ENCODE results near the gene URAD.

The URAD gene

DNA sequence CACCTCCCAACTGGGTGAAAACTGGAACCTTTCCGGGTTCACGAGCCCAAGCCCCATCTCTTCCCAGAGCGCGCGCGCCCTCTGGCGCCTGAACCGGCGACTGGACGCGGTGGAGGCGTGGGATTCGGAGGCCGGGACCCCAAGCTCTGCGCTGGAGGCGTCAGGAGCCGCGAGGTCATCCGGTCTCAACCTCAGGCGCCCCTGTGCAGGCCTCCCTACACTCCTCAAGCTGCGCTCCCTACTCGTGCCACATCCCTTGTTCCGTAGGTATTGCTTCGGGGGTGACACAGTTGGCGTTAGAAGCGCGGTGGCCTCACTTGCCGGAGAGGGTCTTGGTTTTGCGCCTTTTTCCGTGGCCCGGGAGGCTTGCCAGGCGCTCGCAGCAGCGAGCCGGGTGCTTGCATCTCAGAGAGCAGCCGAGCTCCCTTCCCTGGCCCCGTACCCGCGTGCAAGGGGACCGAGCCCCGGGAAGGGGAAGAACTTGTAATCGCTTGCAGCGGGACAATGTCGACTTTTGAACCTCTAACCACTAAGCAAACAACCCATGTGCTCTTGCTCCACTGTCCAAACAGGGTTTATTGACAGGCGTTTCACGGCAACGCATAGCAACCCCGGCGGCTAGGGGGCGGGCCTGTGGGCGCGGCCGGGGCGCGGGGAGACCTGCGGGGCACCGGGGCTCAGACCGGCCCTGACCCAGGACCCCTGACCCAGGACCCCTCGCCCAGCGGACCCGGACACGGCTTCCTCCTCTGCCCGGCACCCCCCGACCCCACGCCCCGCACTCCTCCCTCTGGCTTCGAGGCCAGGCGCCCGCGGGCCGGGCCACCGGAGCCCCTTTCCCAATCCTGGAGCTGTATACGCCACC lies 27.9 kb downstream of the URAD start:
- H3K4me3 ChIP-seq (ENCODE audit: low read depth, low read length), result no peak overlapping the region

DNA sequence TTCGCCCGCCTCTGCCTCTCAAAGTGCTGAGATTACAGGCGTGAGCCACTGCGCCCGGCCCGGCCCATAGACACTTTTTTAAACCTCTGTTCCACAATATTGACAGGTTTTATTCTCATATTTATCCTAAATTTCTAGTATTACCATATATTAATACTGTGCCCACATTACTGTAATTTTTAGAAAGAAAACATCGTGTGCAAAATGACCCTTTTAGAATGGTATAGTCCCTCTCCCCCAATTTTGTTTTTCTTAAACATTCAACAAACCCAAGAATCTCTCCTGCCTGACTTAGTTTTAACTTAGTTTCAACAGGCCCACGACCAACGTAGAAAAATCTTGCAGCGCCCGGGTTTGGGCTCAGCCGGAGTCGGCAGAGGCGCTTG lies 28.5 kb downstream of the URAD start:
- no peak overlapping the region for H3K4me3 ChIP-seq (ENCODE audit: low read depth, low read length)

DNA sequence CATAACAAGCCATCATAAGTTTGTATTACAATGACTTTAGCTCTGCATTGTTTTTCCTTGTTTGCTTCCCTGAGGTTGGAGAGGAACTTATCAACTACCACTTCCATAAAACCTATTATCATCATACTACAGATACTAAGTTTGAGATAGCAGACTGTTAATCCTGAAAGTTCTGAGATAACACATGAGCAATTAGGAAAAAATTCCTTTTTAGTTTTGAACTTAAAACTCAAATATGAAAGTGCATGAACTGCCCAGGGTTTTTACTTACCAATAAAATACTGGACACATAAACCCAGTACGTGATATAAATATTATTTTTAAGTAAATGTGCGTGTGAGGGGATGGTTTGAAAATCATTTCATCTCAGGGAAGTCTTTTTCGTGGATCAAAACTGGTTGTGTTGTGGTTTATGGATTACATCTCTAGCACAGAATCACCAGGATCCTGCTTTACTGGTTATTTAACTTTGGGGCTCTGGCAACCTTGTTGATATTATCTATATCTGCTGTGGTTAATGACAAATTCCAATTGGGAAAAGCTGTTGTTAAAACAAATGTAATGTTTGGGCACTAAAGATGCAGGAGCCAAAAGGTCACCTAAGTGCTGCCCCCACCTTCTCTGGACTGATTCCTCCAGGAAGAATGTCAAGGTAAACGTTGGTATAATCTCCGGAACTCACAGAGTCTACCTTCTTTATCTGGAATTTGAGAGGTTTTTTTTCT lies 31.8 kb downstream of the URAD start:
- no peak overlapping the region for H3K4me3 ChIP-seq (ENCODE audit: low read depth, low read length)

DNA sequence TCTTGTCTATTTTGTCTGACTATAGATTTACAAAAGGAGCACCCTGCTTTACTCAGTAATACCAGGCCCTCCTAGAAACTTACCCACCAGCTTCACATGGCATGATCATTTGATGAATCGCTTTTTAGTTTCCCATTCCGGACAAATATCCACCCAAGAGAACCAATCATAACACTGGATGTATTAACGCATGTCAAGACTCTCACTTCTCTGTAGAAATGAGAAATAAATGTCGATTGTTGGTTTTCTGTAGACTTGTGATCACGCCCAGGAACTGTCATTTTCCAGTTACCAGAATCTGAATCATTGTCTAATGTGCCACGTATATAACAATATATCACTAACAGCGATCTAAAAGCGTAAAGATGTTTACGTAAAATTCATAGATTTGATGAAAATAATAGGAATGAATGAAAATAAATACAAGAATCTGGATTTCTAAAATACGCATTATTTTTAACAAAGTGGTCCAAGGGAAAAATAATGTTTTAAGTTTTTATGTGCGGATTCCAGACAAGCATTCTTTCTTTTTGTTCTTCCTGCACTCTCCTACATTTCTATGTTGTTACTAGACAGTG lies 33.4 kb downstream of the URAD start:
- no peak overlapping the region for H3K4me3 ChIP-seq (ENCODE audit: low read depth, low read length)

DNA sequence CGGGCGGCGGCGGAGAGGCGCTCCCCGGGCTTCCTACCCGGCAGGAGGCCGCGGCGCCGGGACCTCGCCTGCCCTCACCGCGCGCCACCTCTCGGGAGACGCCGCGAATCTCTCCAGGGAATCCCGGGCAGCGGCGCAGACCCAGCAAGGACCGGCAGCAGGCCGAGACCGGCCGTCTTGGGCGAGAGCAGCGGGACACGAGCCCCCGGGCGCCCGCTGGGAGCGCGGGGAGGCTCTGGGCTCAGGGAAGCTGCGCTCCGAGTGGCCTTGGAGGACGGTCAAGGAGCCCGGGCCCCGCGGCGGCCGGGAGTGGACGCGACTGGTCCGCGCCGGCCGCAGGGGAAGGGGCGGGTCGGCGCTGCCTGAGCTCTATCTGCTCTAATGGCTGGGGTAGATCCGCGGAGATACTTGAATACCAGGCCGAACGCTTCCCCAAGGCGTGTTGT lies 34.1 kb downstream of the URAD start:
- H3K4me3 ChIP-seq (ENCODE audit: low read depth, low read length), result no peak overlapping the region

DNA sequence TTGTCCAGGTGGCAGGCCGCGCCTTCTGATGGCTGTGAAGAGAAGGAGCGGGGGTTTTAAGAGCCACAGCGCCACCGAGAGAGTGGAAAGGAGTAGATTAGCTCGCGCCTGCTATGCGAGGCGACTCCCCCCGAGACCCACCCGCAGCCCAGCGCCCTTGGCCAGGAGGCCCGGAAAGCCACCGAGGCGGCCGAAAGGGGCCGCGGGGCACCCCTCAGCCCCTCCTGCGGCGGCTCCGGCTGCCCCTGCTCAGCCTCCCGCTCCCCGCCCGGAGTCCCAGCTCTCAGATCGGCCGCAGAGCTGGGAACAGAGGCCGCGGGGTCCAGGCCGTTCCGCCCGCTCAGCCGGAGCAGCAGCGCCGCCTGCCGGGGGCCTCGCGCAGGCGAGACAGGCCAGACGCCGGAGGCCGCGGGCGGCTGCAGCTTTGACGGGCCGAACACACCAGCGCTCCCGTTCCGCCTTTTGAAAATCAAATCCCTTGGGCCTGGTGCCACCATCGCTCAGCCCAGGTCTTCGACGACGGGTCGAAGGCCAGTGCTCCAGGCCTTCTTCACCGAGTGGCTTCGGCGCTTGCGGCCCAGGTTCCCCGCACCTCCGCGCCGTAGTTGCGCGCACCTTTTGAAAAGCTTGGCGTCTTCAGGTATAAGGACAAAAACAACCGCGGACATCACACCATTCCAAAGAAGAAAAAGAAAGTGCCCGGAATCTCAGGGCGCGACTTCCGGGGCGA lies 34.7 kb downstream of the URAD start:
- no peak overlapping the region for H3K4me3 ChIP-seq (ENCODE audit: low read depth, low read length)

DNA sequence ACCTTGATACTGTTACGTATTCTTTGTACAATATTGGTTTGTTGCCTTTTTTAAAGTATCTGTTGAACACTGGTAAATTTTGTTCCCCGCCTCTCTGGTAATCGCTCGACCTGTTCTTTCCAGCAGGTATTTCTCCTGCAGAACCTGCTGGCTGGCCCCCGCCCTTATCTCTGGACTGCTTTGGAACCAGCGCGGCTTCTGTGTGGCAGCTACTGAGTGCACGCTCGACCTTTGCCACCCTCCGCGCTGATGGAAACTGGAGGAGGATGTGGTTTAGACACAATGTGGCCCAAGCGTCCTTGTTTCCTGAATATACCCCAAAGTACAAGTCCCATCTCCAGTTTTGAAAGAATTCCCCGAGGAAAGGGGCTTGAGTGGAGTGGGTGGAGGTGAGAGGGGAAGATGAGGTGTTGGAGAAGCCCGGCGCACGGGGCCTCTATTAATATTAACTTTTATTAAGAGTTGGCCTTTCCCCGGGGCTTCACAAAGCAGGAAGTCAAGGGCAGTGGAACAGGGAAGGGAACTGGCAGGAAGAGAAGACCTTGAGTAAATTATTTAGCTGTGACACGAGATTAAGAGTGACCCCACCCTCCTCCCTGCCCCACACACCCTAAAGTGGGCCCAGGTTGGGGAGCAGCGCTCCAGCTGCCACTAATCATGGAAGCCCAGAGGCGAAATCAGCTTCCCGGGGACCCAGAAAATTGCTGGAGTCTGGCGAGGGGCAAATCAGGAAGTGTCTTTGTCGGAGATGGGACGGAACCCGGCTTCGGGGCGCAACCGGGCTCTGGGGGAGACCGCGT lies 35.4 kb downstream of the URAD start:
- no peak overlapping the region for H3K4me3 ChIP-seq (ENCODE audit: low read depth, low read length)

DNA sequence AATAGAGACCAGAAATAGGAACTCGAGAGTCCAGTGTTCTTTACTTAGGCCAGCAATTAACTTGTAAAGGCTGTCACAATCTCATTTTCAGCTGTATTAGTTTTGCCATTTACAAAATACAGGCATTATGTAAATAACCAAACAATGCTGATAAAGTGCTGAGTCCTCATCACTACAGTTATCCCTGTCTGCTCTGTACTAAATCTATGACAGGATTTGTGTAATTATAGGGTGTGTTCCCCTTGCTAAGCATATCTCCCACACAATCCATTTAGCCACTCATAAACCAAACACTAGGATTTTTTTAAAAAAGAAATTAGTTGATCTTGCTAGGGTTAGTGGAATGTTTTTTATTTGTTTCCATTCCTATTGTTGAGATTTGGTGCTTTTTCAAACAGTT lies 45.5 kb downstream of the URAD start:
- no peak overlapping the region for H3K4me3 ChIP-seq (ENCODE audit: low read depth, low read length)

DNA sequence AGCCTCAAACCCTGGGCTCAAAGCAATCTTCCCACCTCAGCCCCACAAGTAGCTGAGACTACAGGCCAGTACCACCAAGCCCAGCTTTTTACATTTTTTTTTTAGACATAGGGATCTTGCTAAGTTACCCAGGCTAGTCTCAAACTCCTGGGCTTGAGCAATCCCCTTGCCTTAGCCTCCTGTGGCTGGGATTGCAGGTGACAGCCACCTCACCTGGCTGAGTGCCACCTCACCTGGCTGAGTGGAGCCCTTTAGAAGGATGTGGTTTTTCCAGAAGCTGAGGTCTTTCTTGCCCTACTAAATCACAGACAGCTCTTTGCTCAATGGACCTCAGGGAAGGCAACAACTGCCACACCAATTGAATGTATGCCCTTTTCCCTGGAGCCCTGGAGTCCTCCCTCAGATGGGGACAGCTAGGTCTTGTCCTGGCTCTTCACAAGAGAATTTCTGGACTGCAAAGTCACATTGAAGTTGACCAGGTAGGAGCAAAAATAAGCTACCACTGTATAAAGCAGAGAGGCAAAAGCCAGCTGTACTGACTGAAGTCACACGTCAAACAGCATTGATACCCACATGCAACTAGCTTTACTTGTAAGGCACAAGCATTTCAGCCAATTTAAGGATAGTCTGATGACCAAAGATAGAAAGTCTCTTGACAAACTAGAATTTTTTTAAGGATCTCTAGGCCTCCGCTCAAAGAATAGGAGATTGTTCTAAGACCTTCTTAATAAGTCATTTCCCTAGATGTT lies 54.7 kb downstream of the URAD start:
- no peak overlapping the region for H3K4me3 ChIP-seq (ENCODE audit: low read depth, low read length)

DNA sequence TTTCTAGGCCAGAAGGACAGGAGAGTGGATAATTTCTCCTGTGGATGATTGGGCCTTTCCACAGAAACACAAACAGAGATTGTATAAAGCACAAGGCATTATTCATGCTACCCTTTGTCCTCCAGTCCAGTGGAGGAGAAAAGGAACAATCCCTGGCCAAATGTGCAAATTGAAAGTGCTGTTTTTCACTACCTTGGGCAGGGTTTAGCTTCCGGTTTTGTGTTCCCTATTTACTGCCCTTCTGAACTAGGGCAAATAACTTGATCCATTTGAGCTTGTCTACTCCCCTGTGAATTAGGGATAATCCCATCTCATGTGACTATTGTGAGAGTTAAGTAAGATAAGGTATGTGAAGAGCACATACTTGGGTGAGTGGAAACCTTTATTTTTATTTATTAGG lies 55.4 kb downstream of the URAD start:
- no peak overlapping the region for H3K4me3 ChIP-seq (ENCODE audit: low read depth, low read length)

DNA sequence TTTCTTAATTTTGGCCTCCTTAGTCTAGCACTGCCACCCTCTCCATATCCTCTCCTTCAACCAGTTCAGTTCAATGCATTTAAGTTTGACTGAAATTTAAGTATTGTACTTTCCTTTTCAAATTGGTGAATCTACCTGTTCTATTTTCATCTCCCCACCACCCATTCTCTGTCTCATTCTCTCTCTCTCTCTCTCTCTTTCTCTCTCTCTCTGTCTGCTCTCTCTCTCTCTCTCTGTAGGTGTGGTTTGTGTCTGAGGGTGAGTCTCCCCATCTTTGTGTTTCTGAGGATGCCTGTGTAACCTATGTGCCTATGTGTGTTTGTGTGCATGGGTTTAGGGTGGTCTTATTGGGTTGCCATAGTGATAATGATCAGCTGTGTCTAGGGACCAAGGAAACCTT lies 58.6 kb downstream of the URAD start:
- H3K4me3 ChIP-seq (ENCODE audit: low read depth, low read length), result no peak overlapping the region

DNA sequence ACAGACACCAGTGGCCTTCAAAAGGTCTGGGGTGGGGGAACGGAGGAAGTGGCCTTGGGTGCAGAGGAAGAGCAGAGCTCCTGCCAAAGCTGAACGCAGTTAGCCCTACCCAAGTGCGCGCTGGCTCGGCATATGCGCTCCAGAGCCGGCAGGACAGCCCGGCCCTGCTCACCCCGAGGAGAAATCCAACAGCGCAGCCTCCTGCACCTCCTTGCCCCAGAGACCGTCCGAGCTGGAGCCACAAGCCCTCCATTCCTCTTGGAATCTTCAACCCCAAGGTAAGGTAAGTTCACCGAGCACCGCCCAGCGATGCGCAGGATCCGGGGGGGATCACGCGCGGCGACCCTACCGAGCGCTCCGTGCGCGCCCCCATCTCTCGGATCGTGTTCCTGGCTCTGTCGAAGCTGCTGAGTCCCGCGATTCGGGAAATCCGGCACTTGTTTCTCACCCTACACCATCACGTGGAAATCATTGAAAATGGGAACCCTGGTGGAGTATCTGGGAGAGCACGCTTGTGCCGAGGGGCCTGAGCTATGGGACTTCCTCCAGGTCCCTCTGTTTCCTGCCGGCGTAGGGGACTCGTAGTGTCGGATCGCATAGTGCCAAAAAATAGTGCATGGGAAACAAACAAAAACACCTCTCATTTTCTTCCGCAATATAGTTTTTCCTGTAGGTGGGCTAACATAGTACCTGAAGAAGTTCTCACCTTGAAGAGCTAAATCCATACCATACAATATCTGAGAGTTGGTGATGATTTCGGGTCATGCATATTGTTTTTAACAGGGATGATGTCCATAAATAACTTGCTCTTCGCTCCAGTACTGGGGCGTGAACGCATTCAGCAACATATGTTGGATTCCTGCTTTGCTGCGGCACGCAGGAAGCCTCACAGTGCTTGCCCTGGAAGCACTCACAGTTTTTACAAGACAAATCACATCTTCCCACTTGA lies 59.4 kb downstream of the URAD start:
- H3K4me3 ChIP-seq (ENCODE audit: low read depth, low read length), result no peak overlapping the region

DNA sequence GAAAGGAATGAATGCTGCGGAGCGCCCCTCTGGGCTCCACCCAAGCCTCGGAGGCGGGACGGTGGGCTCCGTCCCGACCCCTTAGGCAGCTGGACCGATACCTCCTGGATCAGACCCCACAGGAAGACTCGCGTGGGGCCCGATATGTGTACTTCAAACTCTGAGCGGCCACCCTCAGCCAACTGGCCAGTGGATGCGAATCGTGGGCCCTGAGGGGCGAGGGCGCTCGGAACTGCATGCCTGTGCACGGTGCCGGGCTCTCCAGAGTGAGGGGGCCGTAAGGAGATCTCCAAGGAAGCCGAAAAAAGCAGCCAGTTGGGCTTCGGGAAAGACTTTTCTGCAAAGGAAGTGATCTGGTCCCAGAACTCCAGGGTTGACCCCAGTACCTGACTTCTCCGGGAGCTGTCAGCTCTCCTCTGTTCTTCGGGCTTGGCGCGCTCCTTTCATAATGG lies 60.1 kb downstream of the URAD start:
- H3K4me3 ChIP-seq (ENCODE audit: low read depth, low read length), result no peak overlapping the region
